ENCODE data around the gene NAPEPLD.
A peak's percentile ranks its signal among the peaks of the same experiment; 100 is the strongest.

Gene NAPEPLD

GRCh38 chr7:103143868-103144267, 5.0 kb downstream of the NAPEPLD start:
- DNase-seq (ENCODE audit: low read depth), result no peak

DNA sequence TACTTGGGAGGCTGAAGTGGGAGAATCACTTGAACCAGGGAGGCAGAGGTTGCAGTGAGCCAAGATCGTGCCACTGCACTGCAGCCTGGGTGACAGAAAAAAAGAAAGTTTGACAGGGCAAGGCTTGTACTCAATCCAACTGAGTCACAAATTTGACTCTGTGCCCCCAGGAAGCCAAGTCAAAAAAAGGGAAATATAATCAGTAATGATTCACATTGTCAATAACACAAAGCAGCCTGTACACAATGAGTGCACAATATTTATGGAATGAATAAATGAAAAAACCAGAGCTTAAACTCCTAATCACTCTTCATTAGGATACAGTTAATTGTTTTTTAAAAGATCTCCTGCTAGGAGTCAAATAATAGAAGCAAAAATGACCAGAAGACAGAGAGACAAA, 6.4 kb downstream of the NAPEPLD start:
- no peak for DNase-seq (ENCODE audit: low read depth)

DNA sequence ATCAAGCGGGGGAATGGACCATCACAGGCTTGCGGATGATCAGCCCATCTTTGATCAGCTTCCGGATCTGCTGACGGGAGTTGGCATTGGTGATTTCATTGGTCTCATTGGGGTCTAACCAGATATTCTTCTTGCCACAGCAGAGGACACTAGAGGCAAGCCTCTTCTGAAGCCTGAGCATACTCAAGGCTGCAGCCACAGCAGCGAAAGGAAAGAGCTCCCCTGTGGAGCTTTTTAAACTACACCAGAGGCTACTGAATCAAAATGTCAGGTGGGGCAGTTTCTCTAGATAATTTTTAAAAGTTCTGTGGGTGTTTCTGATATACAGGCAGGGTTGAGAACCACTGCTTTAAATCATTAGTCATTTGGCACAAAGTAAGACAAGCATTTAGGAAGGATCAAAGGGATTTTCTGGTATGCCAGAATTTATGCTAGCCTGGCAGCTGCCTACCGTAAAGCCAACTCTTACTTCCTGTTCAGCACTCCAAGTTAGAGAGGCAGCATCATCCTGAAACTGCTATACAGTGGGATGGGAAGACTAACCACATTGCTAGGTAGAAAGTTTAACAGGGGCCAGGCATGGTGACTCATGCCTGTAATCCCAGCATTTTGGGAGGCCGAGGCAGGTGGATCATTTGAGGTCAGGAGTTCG, 7.0 kb downstream of the NAPEPLD start:
- no peak for DNase-seq (ENCODE audit: low read depth)

- DNase-seq (ENCODE audit: low read depth), result no peak
Observed at GRCh38 chr7:103140685-103141084, 8.2 kb downstream of the NAPEPLD start.

- no peak for DNase-seq (ENCODE audit: low read depth)
Observed at GRCh38 chr7:103140061-103140460, 8.8 kb downstream of the NAPEPLD start.

DNA sequence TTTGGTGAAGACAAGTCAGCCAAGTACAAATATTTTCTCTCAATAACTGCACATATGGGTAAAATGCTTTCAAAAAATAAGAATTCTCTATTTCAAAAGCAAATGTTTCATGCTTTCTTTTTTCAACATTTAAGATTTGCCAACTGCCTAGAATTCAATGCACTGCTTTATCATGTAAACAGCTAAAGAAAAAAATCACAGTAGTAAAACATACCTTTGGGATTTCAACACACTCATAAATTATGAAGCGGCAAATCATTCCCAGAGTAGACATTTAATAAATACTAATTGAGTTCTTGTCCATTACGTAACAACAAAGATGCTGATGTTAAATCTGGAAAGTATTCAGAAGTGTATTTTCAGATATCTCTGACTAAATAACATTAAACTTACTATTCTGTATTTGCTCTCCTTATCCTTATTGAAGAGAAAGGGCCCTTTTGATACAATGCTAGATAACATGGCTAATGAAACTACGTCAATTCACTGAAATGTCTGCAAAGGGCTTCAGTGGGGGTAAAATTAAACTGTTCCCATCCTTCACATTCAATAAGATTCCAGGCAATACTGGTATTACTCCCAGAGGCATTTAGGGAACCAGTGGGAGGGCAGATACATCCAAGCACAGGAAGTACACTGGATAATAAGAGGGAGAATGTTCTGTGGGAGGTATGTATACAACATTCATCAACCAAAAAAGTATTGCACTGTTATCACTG, 13.9 kb downstream of the NAPEPLD start:
- DNase-seq (ENCODE audit: low read depth), result no peak

GRCh38 chr7:103132995-103133688, 15.8 kb downstream of the NAPEPLD start:
- no peak for DNase-seq (ENCODE audit: low read depth)

GRCh38 chr7:103130901-103131624, 17.8 kb downstream of the NAPEPLD start:
- DNase-seq (ENCODE audit: low read depth), result no peak

- DNase-seq (ENCODE audit: low read depth), result no peak
Observed at GRCh38 chr7:103129702-103130549, 19.0 kb downstream of the NAPEPLD start.

DNA sequence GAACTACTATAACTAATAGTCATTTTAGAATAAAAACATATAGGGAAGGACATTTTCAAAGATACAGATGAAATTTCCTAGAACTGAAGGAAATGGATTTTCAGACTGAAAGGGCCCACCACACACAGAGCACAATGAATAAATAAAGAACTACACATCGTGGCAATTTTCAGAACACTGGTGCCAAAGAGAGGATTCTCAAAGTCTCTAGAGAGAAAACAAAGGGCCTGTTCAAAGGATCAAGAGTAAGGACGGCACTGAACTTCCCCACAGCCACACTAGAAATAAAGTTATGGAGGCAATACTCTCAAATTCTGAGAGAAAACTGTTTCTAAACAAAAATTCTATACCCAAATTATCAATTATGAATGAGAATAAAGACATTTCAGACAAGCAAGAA, 21.9 kb downstream of the NAPEPLD start:
- DNase-seq (ENCODE audit: low read depth), result no peak

GRCh38 chr7:103124429-103124979, 24.4 kb downstream of the NAPEPLD start:
- no peak for DNase-seq (ENCODE audit: low read depth)

GRCh38 chr7:103123529-103123928, 25.4 kb downstream of the NAPEPLD start:
- no peak for DNase-seq (ENCODE audit: low read depth)

GRCh38 chr7:103121641-103122040, 27.3 kb downstream of the NAPEPLD start:
- DNase-seq (ENCODE audit: low read depth), result no peak

DNA sequence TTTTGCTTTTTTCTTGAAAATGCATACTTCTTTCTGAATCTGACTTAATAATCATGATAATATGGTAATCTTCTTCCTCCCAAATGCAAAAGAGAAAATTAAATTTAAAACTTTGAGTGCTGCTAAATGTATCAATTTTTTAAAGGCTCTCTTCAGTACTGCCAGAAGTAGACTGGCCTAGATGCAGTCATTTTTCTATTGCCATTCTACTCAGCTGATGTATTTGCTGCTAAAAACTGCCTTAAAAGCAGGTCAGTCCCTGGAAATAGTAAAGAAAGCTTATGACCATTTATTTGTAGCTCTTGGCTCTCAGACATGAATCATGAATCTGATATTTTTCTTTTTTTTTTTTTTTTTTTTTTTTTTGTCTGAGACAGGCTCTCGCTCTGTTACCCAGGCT, 28.5 kb downstream of the NAPEPLD start:
- DNase-seq (ENCODE audit: low read depth), result no peak

DNA sequence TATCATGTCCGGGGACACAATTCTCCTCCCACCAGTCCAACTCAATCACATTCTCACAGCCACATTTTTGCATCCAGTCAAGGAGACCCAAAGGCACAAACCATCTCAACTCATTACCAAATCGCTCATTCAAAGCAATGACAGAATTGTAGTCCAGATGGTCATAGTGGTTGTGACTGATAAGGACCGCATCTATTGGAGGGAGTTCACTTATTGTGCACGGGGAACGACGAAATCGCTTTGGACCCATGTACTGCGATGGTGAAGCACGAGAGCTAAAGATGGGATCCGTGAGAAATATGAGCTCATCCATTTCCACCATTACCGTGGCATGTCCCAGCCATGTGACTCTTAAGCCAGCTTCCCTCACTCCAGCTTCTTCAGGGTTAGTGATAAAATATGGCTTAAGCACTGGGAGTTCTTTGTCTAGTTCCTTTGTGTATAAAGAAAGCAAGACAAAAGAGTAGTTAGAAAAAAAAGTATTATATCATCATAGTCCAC, 29.1 kb downstream of the NAPEPLD start:
- DNase-seq (ENCODE audit: low read depth), result no peak

- DNase-seq (ENCODE audit: low read depth), result no peak
Observed at GRCh38 chr7:103117465-103117864, 31.4 kb downstream of the NAPEPLD start.

GRCh38 chr7:103116991-103117390, 31.9 kb downstream of the NAPEPLD start:
- no peak for DNase-seq (ENCODE audit: low read depth)

DNA sequence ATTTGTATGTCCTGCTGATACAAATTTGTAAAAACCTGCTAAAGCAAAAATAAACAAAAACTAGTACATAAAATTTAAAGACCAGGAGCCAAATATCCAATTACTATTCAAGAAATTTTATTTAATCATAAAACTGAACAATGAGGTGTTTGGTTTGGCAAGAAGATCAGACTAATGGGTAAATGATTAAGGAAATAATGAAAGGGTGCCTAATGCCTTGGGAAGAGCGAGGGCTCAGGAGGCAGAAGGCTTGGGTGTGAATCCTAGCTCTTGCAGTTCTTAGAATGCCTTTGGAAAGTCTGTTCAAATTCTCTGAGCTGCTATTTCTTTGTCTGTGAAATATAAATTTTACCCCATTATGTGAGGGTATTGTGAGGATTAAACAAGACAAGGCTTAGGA, 32.4 kb downstream of the NAPEPLD start:
- no peak for DNase-seq (ENCODE audit: low read depth)

- DNase-seq (ENCODE audit: low read depth), result no peak
Observed at GRCh38 chr7:103115771-103116170, 33.1 kb downstream of the NAPEPLD start.

- peak; percentile 3 for DNase-seq (ENCODE audit: low read depth)
Observed at GRCh38 chr7:103114576-103115008, 34.3 kb downstream of the NAPEPLD start.

DNA sequence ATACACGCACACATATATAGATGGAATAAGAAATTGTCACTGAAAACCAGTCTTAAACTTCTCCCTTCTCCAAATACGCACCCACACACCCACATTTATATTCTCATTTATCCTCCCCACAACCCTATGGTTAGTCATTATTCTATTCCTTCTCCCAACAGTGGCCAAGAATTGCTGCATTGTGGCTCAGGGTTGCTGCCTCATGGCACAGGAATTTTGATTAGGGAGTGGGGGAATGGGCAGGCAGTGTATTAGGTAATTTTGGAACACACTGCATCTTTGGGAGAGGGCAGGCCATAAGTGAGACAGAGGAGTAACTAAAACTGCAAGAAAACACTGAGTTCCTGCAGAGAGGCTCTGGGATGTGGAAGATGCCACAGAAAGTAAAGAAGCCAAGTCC, 35.7 kb downstream of the NAPEPLD start:
- peak; percentile 94 for DNase-seq (ENCODE audit: low read depth)
